ENCODE measurements around the gene CYSRT1. TPM values are rescaled to one million over a fixed set of nuclear protein-coding genes. Genes with fewer than 3 reads are reported as not detected.

Gene CYSRT1
- total RNA-seq, 1 experiment from 2014 or later: 1.4 TPM

DNA sequence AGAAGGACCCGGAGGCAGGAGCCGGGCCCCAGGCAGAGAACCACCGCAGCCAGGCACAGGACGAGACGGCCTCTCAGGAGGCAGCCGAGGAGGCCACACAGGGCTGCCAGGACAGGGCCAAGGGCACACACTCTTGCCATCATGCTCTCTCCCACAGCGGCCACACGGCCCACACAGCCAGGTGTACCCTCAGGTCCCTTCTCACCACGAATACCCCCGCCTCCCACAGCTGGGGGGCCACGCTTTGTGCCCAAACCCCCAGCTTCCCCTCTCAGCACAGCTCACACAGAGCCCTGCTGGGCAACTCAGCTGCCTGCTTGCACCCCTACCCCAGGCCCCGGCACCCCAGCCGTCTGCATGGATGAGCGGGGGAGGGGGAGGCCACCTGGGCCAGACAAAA lies 31.2 kb upstream of the CYSRT1 start:
- no peak for DNase-seq (ENCODE audit: unreplicated experiment)
- CTCF ChIA-PET: interaction anchor here (0.5 to 0.7 kb wide), 2 partner anchors 9 to 166 kb away, joined by 3 read pairs; no protein-coding TSS in a partner anchor
- no peak overlapping the region for H3K27ac Mint-ChIP-seq (ENCODE audit: low read depth, unreplicated experiment)
- H3K4me3 Mint-ChIP-seq (ENCODE audit: unreplicated experiment): no peak overlapping the region
- peaks cover 21% of the 10 kb centered on the region for H3K4me1 Mint-ChIP-seq (ENCODE audit: insufficient read depth, unreplicated experiment)
- peaks cover 20% of the 10 kb centered on the region for H3K36me3 Mint-ChIP-seq (ENCODE audit: insufficient read depth, unreplicated experiment)
- H3K27me3 Mint-ChIP-seq (ENCODE audit: insufficient read depth, unreplicated experiment): no peaks in the 10 kb centered on the region
- BruUV-seq (replicated peaks): no TSS peak
- intact Hi-C loops (cut with micrococcal nuclease): no loop called here
- H3K9me3 Mint-ChIP-seq (ENCODE audit: unreplicated experiment): no peaks in the 10 kb centered on the region
- TF ChIP-seq, protein P1, sequence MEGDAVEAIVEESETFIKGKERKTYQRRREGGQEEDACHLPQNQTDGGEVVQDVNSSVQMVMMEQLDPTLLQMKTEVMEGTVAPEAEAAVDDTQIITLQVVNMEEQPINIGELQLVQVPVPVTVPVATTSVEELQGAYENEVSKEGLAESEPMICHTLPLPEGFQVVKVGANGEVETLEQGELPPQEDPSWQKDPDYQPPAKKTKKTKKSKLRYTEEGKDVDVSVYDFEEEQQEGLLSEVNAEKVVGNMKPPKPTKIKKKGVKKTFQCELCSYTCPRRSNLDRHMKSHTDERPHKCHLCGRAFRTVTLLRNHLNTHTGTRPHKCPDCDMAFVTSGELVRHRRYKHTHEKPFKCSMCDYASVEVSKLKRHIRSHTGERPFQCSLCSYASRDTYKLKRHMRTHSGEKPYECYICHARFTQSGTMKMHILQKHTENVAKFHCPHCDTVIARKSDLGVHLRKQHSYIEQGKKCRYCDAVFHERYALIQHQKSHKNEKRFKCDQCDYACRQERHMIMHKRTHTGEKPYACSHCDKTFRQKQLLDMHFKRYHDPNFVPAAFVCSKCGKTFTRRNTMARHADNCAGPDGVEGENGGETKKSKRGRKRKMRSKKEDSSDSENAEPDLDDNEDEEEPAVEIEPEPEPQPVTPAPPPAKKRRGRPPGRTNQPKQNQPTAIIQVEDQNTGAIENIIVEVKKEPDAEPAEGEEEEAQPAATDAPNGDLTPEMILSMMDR (IDR thresholded peaks at IDR 0.05; ENCODE audit: unreplicated experiment): no peak
- POLR2A ChIA-PET: no interaction called here

DNA sequence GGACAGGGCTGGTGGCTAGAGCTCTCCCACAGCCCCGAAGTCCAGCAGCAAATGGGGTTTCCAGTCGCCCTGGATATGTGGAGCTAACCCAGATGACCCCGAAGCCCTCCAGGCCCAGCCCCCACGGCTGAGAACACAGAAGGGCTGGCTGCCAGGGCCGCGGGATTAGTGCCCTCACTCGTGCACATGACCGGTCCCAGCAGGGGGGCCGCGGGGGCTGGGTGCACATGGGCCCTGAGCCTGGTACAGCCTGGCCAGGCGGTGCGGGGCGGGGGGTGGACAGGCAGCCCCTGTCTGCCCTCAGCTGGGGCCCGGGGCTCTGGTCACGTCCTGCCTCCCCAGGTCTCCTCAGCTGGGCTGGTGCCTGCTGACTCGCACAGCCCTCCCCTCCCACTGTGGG lies 30.6 kb upstream of the CYSRT1 start:
- CTCF ChIA-PET: interaction anchor here (0.5 to 0.7 kb wide), 3 partner anchors 8 to 85 kb away, joined by 3 to 6 read pairs (median 3); partner anchors contain the start of gene RNF224
- intact Hi-C loops (cut with micrococcal nuclease): no loop called here

DNA sequence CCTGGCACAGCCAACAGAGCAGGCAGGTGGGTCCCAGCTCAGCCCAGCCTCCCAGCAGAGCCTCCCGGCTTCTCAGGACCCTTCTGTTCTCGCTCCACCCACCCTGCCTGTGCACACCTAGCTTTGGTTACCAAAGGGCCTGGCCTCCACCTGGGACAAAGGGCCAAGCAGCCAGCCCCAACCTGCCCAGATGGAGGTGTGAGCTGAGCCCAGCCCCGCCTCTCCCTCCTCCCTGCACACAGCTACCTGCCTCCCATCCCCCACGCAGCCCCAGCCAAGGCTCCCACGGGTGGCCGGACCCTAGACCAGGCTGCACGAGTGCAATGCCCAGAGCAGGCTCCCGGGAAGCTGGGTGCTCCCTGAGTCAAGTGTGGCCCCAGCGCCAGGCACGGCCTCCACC lies 30.1 kb upstream of the CYSRT1 start:
- ChIA-PET POLR2A (interaction anchor here (0.5 to 2.1 kb wide), 10 partner anchors 10 to 150 kb away, joined by 3 to 13 read pairs (median 3); partner anchors contain the start of genes NDOR1, RNF224, TMEM203 and TUBB4B), CTCF (interaction anchor here (0.6 to 1.1 kb wide), 4 partner anchors 24 to 386 kb away, joined by 3 to 6 read pairs (median 4); partner anchors contain the start of gene RNF224)
- H3K4me1 Mint-ChIP-seq (ENCODE audit: insufficient read depth, unreplicated experiment): peaks cover 18% of the 10 kb centered on the region
- no peaks in the 10 kb centered on the region for H3K27me3 Mint-ChIP-seq (ENCODE audit: insufficient read depth, unreplicated experiment)
- no peaks in the 10 kb centered on the region for H3K9me3 Mint-ChIP-seq (ENCODE audit: unreplicated experiment)
- intact Hi-C loops (cut with micrococcal nuclease): no loop called here
- DNase-seq (ENCODE audit: unreplicated experiment): peak; percentile 54
- peak overlapping the region; percentile 36 for H3K4me3 Mint-ChIP-seq (ENCODE audit: unreplicated experiment)
- TF ChIP-seq, protein P1 (IDR thresholded peaks at IDR 0.05; ENCODE audit: unreplicated experiment): no peak
- no peak overlapping the region for H3K27ac Mint-ChIP-seq (ENCODE audit: low read depth, unreplicated experiment)
- H3K36me3 Mint-ChIP-seq (ENCODE audit: insufficient read depth, unreplicated experiment): peaks cover 12% of the 10 kb centered on the region
- no TSS peak for BruUV-seq (replicated peaks)

More for the DNA sequence above, 30.6 kb upstream of the CYSRT1 start:
- no peaks in the 10 kb centered on the region for H3K9me3 Mint-ChIP-seq (ENCODE audit: unreplicated experiment)
- H3K27me3 Mint-ChIP-seq (ENCODE audit: insufficient read depth, unreplicated experiment): no peaks in the 10 kb centered on the region
- DNase-seq (ENCODE audit: unreplicated experiment): no peak
- TF ChIP-seq, protein P1 (IDR thresholded peaks at IDR 0.05; ENCODE audit: unreplicated experiment): no peak
- no TSS peak for BruUV-seq (replicated peaks)
- H3K27ac Mint-ChIP-seq (ENCODE audit: low read depth, unreplicated experiment): no peak overlapping the region
- POLR2A ChIA-PET: interaction anchor here (0.7 to 2.1 kb wide), 5 partner anchors 10 to 47 kb away, joined by 3 to 13 read pairs (median 3); partner anchors contain the start of genes NDOR1, RNF224, TMEM203 and TUBB4B
- no peak overlapping the region for H3K4me3 Mint-ChIP-seq (ENCODE audit: unreplicated experiment)
- peaks cover 14% of the 10 kb centered on the region for H3K36me3 Mint-ChIP-seq (ENCODE audit: insufficient read depth, unreplicated experiment)
- H3K4me1 Mint-ChIP-seq (ENCODE audit: insufficient read depth, unreplicated experiment): peaks cover 19% of the 10 kb centered on the region

DNA sequence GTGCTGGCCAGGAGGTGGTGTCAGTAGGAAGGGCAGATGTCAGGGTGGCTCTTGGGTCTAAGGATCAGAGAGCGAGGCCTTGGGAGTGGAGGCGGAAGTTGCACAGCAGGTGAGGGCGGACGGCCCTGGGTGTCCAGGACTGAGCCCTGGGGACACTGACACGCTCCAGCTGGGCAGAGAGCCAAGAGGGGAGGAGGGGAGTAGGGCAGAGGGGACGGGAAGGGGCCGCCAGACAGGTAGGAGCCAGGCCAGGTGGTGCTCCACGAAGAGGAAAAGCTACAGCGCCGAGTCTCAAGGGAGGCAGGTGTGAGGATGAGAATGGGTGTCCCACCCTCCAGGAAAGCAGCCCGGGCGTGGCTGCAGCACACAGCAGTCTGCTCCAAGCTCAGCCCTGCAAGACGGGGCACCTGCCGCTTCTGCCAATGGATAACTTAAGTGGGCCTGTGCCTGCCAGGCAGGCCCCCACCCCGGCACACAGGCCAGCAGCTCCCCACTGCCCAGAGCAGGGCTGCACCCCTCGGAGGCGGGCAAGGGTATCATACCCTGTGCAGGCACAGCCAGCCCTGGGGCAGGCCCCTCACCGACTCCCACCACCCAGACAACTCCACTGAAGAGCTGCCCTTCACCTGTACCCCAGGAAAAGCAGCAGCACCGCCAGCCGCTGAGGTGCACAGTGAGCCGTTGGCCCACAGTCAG lies 29.3 kb upstream of the CYSRT1 start:
- Mint-ChIP-seq H3K27me3 (ENCODE audit: insufficient read depth, unreplicated experiment) (no peaks in the 10 kb centered on the region), H3K4me3 (ENCODE audit: unreplicated experiment) (peak overlapping the region; percentile 36), H3K27ac (ENCODE audit: low read depth, unreplicated experiment) (no peak overlapping the region), H3K4me1 (ENCODE audit: insufficient read depth, unreplicated experiment) (peaks cover 18% of the 10 kb centered on the region), H3K9me3 (ENCODE audit: unreplicated experiment) (no peaks in the 10 kb centered on the region), H3K36me3 (ENCODE audit: insufficient read depth, unreplicated experiment) (peaks cover 10% of the 10 kb centered on the region)
- intact Hi-C loops (cut with micrococcal nuclease): no loop called here
- ChIA-PET CTCF (interaction anchor here (0.6 to 1.1 kb wide), 5 partner anchors 23 to 1073 kb away, joined by 3 to 5 read pairs (median 3); partner anchors contain the start of gene RNF224), POLR2A (interaction anchor here (0.5 to 2.1 kb wide), 7 partner anchors 9 to 149 kb away, joined by 3 to 13 read pairs (median 3); partner anchors contain the start of genes NDOR1, TMEM203 and TUBB4B)
- no peak for DNase-seq (ENCODE audit: unreplicated experiment)
- BruUV-seq (replicated peaks): no TSS peak
- TF ChIP-seq, protein P1 (IDR thresholded peaks at IDR 0.05; ENCODE audit: unreplicated experiment): no peak

Data from MCF 10A (cell line).